Skin epidermis (tissue), 12 donors: ENCODE measurements around the gene SLF2.
A peak's percentile ranks its signal among the peaks of the same experiment; 100 is the strongest.
"Not testable (repeated sequence)": the region's sequence is repeated elsewhere in the genome, so short reads cannot be mapped to it uniquely, and the experiment has no call there.

Experiments used
- H3K27ac ChIP-seq, 21 experiments: fragments of 200-600 bp; sonication (generic) in 11 of 21; one replicate each; pipeline ENCODE4 v1.5.0; 2020; ENCODE audit warnings: mild to moderate bottlenecking in 3 of 21, inconsistent platforms in 2 of 21, moderate library complexity in 2 of 21
- H3K4me3 ChIP-seq, 7 experiments: fragments of 200-600 bp; sonication (generic) in 2 of 7; one replicate each; pipeline ENCODE4 v1.5.0; 2020; ENCODE audit warnings: inconsistent platforms in 2 of 7, mild to moderate bottlenecking in 2 of 7, moderate library complexity in 1 of 7

SLF2 gene

DNA sequence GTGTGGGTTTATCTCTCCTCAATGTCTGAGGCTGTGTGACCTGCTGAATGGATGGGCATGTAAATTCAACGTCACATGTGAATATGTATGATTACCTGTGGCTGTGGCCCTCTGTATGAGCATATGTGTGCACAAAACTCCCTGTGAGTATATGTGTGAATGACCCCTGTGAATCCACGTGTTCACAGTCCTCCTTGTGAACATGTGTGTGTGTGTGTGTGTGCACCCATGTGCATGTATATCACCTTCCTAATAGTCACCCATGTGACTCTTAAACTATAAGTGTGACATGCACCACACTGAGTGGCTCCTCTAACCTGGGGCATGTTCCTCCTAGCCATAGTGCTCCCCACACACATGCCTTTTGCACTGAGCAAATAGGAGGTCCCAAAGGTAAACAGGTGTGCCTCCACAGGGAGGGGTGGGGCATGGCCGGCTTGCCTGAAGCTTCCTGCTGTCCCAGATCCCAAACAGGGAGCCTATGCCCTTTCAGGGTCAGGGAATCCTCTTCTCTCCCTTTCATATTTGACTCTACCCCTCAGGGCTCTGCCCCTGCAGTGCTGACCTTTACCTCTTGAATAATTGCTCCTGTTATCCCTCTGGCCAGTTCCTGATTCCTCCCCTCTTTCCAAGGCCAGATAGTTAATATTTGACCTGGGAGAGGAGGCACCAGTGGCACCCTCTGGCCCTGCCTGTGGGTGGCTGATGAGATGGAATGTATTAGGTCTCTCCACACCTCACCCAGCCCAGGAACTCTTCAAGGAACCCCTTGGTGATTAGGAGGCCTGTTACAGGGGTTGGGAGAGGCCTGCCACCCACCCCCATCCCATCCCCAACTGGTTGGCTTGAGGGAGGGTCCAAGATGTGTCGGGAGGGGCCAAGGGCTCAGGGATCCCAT is 58.4 kb downstream of the SLF2 start:
- no peak overlapping the region for H3K4me3 ChIP-seq
- no peak overlapping the region for H3K27ac ChIP-seq

DNA sequence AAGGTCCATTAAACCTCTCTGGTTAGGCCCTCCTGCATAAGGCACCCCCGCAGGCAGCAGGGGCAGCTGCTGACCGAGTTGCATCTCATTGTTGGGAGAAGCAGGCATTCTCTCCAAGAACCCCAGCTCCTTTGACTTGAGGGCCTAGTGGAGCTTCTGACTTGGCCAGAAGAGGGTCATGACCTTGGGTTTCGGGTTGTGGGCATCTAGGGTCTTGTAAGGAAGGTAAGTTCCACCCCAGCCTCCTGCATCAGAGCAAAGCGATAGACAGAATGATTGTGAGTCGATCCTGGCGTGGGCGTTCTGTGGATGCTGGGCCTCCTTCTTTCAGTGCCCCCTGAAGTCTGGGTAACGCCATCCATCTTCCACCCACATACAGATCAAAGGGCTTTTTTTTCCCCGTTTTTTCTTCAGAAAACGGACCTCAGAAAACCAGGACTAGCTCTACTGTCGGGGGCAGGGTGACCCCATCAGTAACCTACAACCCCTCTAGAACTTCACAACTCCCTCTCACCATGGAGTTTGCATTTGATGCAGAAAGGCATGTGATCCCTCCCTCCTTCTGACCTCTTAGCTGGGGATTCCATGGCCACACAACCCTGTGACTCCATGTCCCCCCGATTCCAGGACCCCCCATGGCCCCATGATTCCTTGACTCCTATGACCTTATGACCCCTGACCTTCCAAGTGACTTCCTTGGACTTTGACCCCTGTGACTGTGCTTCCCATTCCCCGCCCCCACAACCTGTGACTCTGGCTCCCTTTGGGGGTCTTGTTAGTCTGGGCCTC is 59.5 kb downstream of the SLF2 start:
- Histone ChIP-seq H3K27ac (no peak overlapping the region), H3K4me3 (no peak overlapping the region)

GRCh38 chr10:100972904-100973535 is 60.3 kb downstream of the SLF2 start:
- Histone ChIP-seq H3K4me3 (no peak overlapping the region), H3K27ac (no peak overlapping the region)

- not testable (repeated sequence) for H3K27ac ChIP-seq, H3K4me3 ChIP-seq
Measured at GRCh38 chr10:100975397-100975796, 62.6 kb downstream of the SLF2 start.

- Histone ChIP-seq H3K27ac (no peak overlapping the region), H3K4me3 (no peak overlapping the region)
Measured at GRCh38 chr10:100976906-100977305, 64.1 kb downstream of the SLF2 start.

- Histone ChIP-seq H3K4me3 (no peak overlapping the region), H3K27ac (no peak overlapping the region)
Measured at GRCh38 chr10:100977436-100977835, 64.7 kb downstream of the SLF2 start.

DNA sequence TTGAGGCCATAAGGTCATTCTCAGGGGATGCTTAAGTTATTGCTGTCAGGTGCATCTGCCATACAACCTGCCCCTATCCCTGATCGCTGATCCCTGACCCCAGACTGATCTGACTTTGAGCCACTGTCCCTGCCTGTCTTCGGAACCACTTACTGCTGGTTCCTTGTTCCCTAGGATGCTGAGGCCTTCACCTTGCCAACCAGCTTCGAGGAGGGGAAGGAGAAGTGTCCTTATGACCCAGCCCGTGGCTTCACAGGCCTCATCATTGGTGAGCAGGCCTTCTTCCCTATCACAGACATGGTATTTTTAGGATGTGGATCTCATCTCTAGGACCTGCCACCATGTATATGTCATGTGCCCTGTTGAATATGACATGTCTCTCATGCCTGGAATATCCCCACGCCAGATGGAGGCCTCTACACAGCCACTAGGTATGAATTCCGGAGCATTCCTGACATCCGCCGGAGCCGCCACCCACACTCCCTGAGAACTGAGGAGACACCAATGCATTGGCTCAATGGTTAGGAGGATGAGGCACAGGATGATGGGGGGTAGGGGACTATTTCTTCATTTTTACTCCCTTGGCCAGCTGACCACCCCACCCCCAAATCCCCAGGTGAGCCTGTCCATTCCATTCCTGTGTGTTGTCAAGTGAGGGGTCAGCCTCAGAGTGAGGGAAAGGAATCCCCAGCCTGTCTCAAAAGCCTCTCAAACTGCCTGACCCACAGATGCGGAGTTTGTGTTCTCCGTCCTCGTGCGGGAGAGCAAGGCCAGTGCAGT is 65.5 kb downstream of the SLF2 start:
- H3K4me3 ChIP-seq, result no peak overlapping the region
- no peak overlapping the region for H3K27ac ChIP-seq

GRCh38 chr10:100978901-100979195 is 66.1 kb downstream of the SLF2 start:
- H3K4me3 ChIP-seq, result no peak overlapping the region
- H3K27ac ChIP-seq, result no peak overlapping the region

GRCh38 chr10:100979791-100980272 is 67.1 kb downstream of the SLF2 start:
- H3K4me3 ChIP-seq, result no peak overlapping the region
- no peak overlapping the region for H3K27ac ChIP-seq

- Histone ChIP-seq H3K4me3 (no peak overlapping the region), H3K27ac (no peak overlapping the region)
Measured at GRCh38 chr10:100980311-100980710, 67.5 kb downstream of the SLF2 start.

DNA sequence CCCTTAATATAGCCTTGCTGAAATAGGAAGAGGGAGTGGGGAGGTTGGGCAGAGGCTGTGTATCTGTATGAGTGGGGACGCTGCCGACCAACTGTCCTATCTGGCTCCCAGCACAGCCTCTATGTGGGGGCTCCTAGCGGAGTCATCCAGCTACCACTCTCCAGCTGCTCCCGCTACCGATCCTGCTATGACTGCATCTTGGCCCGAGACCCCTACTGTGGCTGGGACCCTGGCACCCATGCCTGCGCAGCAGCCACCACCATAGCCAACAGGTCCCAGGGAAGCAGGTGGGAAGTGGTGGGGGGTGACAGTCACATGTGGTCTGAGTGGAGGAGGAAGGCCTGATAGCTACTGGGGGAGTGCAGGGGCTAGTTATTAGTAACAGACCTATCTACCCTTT is 67.9 kb downstream of the SLF2 start:
- no peak overlapping the region for H3K27ac ChIP-seq
- H3K4me3 ChIP-seq, result no peak overlapping the region

- H3K27ac ChIP-seq, result no peak overlapping the region
- H3K4me3 ChIP-seq, result no peak overlapping the region
Measured at GRCh38 chr10:100981178-100981772, 68.5 kb downstream of the SLF2 start.

DNA sequence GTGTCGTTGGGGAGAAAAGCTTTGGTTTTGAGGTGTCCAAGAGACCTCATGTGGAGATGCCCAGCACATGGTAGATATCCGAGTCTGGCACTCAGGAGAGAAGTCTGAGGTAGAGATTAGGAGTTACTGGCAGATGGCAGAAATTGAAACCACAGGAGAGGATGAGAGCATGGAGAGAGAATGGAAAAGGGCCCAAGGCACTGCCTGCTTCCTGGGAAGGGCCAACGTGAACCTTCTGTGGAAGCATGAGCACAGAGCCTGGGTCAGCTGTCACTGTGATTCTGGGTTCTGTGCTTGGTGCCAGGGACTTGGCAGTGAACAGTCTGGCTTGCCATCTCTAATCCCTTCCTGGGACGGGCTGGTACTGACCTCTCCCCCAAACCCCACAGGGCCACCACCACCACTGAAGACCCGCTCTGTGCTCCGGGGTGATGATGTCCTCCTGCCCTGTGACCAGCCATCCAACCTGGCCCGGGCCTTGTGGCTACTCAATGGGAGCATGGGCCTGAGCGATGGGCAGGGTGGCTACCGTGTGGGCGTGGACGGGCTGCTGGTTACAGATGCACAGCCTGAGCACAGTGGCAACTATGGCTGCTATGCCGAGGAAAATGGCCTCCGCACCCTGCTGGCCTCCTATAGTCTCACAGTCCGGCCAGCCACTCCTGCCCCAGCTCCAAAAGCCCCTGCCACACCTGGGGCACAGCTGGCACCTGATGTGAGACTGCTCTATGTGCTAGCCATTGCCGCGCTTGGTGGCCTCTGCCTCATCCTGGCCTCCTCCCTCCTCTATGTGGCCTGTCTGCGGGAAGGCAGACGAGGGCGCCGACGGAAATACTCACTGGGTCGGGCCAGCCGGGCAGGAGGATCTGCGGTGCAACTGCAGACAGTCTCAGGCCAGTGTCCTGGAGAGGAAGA is 70.4 kb downstream of the SLF2 start:
- Histone ChIP-seq H3K4me3 (no peak overlapping the region), H3K27ac (no peak overlapping the region)

GRCh38 chr10:100983868-100984671 is 71.3 kb downstream of the SLF2 start:
- H3K4me3 ChIP-seq, result no peak overlapping the region
- no peak overlapping the region for H3K27ac ChIP-seq

GRCh38 chr10:100984672-100985177 is 72.0 kb downstream of the SLF2 start:
- H3K4me3 ChIP-seq, result no peak overlapping the region

DNA sequence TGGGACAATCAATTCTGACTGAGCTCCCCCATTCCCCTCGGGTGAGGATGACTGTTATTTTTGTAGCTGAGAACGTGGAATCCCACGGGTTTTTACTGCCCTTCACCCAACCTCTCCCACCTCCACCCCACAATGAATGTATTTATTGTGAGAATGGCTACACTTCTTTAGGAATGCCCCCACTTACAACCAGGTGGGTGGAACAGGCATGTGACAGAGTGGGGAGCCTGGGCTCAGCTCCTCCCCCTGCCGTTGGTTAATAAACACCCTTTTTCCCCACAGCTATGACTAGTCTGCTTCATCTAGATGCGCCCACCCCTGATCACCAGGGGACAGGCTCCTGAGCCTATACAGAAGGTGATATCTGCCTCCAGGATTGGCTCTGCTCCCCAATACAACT is 72.6 kb downstream of the SLF2 start:
- Histone ChIP-seq H3K27ac (no peak overlapping the region), H3K4me3 (no peak overlapping the region)

More at GRCh38 chr10:100984672-100985177, 72.0 kb downstream of the SLF2 start:
- H3K27ac ChIP-seq, result no peak overlapping the region

GRCh38 chr10:100986623-100986951 is 73.8 kb downstream of the SLF2 start:
- peak overlapping the region; percentile 68 to 99 (median 77) for H3K4me3 ChIP-seq
- H3K27ac ChIP-seq, result peak overlapping the region in 18 of 21 experiments; percentile 68 to 91 (median 80)
